ENCODE data around the gene RMI2. TPM values are rescaled to one million over a fixed set of nuclear protein-coding genes. Genes with fewer than 3 reads are reported as not detected.

The RMI2 gene
- total RNA-seq, 2 experiments from 2014 or later = 1.3 to 1.5 TPM

GRCh38 chr16:11334831-11335404 lies 10.3 kb upstream of the RMI2 start:
- no peaks in the 10 kb centered on the region for H3K4me1 ChIP-seq (ENCODE audit: insufficient read depth, low read length)
- H3K9me3 ChIP-seq (ENCODE audit: control insufficient read depth in 1 of 2, insufficient read depth in 1 of 2, low read length in 2 of 2) = peaks cover 0 to 3% of the 10 kb centered on the region in 2 experiments
- H3K36me3 ChIP-seq (ENCODE audit: insufficient read depth, low read length) = no peaks in the 10 kb centered on the region
- ChIA-PET CTCF (no interaction called here), POLR2A (interaction anchor here (1.7 kb wide), 1 partner anchor 20 kb away, joined by 5 read pairs; no protein-coding TSS in a partner anchor)
- DNase-seq (no peak), ATAC-seq (ENCODE audit: poor library complexity) (no peak)
- no peak overlapping the region for H3K27ac ChIP-seq (ENCODE audit: low read depth in 1 of 2, low read length in 2 of 2)
- no peaks in the 10 kb centered on the region for H3K36me3 Mint-ChIP-seq (ENCODE audit: low read depth)
- H3K4me3 Mint-ChIP-seq = no peak overlapping the region
- H3K4me3 ChIP-seq (ENCODE audit: low read length) = no peak overlapping the region
- peaks cover 0 to 2% of the 10 kb centered on the region in 2 experiments for H3K27me3 ChIP-seq (ENCODE audit: control insufficient read depth in 1 of 2, insufficient read depth in 2 of 2, low read length in 2 of 2)
- no peak for TF ChIP-seq CTCF (IDR thresholded peaks at IDR 0.05)
- H3K4me1 Mint-ChIP-seq (ENCODE audit: low read depth) = no peaks in the 10 kb centered on the region
- H3K9me3 Mint-ChIP-seq = no peaks in the 10 kb centered on the region
- no peak overlapping the region for H3K27ac Mint-ChIP-seq
- intact Hi-C loops (cut with DNase I, micrococcal nuclease) = no loop called here
- no peaks in the 10 kb centered on the region for H3K27me3 Mint-ChIP-seq

GRCh38 chr16:11339075-11339474 lies 6.2 kb upstream of the RMI2 start:
- intact Hi-C loops (cut with DNase I, micrococcal nuclease) = no loop called here
- Mint-ChIP-seq H3K27me3 (no peaks in the 10 kb centered on the region), H3K4me3 (no peak overlapping the region), H3K4me1 (ENCODE audit: low read depth) (no peaks in the 10 kb centered on the region), H3K36me3 (ENCODE audit: low read depth) (no peaks in the 10 kb centered on the region), H3K27ac (no peak overlapping the region), H3K9me3 (no peaks in the 10 kb centered on the region)
- Histone ChIP-seq H3K9me3 (ENCODE audit: control insufficient read depth in 1 of 2, insufficient read depth in 1 of 2, low read length in 2 of 2) (no peaks in the 10 kb centered on the region), H3K4me1 (ENCODE audit: insufficient read depth, low read length) (no peaks in the 10 kb centered on the region), H3K27ac (ENCODE audit: low read depth in 1 of 2, low read length in 2 of 2) (no peak overlapping the region), H3K4me3 (ENCODE audit: low read length) (no peak overlapping the region), H3K36me3 (ENCODE audit: insufficient read depth, low read length) (no peaks in the 10 kb centered on the region), H3K27me3 (ENCODE audit: control insufficient read depth in 1 of 2, insufficient read depth in 2 of 2, low read length in 2 of 2) (no peaks in the 10 kb centered on the region)
- DNase-seq (no peak), ATAC-seq (ENCODE audit: poor library complexity) (no peak)
- no peak for TF ChIP-seq CTCF (IDR thresholded peaks at IDR 0.05)
- ChIA-PET CTCF (no interaction called here), POLR2A (no interaction called here)

GRCh38 chr16:11340710-11341109 lies 4.5 kb upstream of the RMI2 start:
- peaks cover 6% of the 10 kb centered on the region for H3K4me1 Mint-ChIP-seq (ENCODE audit: low read depth)
- no peak overlapping the region for H3K27ac Mint-ChIP-seq
- Histone ChIP-seq H3K27ac (ENCODE audit: low read depth in 1 of 2, low read length in 2 of 2) (no peak overlapping the region), H3K27me3 (ENCODE audit: control insufficient read depth in 1 of 2, insufficient read depth in 2 of 2, low read length in 2 of 2) (no peaks in the 10 kb centered on the region), H3K9me3 (ENCODE audit: control insufficient read depth in 1 of 2, insufficient read depth in 1 of 2, low read length in 2 of 2) (no peaks in the 10 kb centered on the region), H3K36me3 (ENCODE audit: insufficient read depth, low read length) (no peaks in the 10 kb centered on the region), H3K4me1 (ENCODE audit: insufficient read depth, low read length) (peaks cover 10% of the 10 kb centered on the region), H3K4me3 (ENCODE audit: low read length) (no peak overlapping the region)
- no peak for TF ChIP-seq CTCF (IDR thresholded peaks at IDR 0.05)
- ATAC-seq (ENCODE audit: poor library complexity) (no peak), DNase-seq (no peak)
- no peaks in the 10 kb centered on the region for H3K9me3 Mint-ChIP-seq
- no peaks in the 10 kb centered on the region for H3K36me3 Mint-ChIP-seq (ENCODE audit: low read depth)
- no peaks in the 10 kb centered on the region for H3K27me3 Mint-ChIP-seq
- POLR2A ChIA-PET = no interaction called here
- intact Hi-C loops (cut with DNase I, micrococcal nuclease) = no loop called here
- H3K4me3 Mint-ChIP-seq = no peak overlapping the region
- CTCF ChIA-PET = no interaction called here

Data from CD4-positive, alpha-beta T cell (primary cell).